HFF-Myc (cell line): ENCODE data around the gene SLC1A7.

ENCODE experiments used
- DNase-seq: peaks from one replicate; pipeline ENCODE4 v3.0.0-alpha.2; 2011; ENCODE audit warnings: low read depth; ENCODE audit errors: extremely low read depth
- H3K4me3 ChIP-seq: replicated peaks from 2 replicates; pipeline ENCODE4 v1.5.1; 2011; ENCODE audit warnings: low read depth, mild to moderate bottlenecking, control low read depth, low read length
- CTCF ChIP-seq: IDR thresholded peaks from 2 replicates; pipeline ENCODE4 v1.5.1; 2012; ENCODE audit warnings: mild to moderate bottlenecking, low read depth, low read length, control low read depth; ENCODE audit errors: missing control alignments

The SLC1A7 gene

GRCh38 chr1:53135735-53136114 lies 6.7 kb downstream of the SLC1A7 start:
- H3K4me3 ChIP-seq, result no peak overlapping the region
- no peak for TF ChIP-seq CTCF
- no peak for DNase-seq

GRCh38 chr1:53134961-53135734 lies 7.3 kb downstream of the SLC1A7 start:
- no peak for DNase-seq
- no peak overlapping the region for H3K4me3 ChIP-seq
- no peak for TF ChIP-seq CTCF

DNA sequence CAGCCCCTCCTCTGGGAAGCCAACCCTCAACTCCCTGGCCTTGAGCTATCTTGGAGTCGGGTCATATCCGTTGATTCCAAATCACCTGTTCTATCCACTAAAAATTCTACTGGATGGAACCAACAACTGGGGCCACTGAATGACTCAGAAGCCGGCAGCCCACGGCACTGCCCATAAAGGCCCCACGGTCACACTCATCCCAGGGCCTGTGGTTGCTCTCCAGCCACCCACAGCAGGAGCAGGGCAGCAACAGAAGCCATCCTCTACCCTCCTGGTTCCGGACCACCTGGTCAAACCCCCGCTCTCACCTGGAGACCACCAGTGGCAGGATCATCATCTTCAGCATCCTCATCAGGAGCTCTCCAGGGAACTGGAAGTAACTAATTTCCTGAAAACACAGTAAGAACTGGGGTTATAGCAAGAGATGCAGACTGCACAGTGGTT lies 8.4 kb downstream of the SLC1A7 start:
- no peak overlapping the region for H3K4me3 ChIP-seq
- TF ChIP-seq CTCF, result no peak
- no peak for DNase-seq

DNA sequence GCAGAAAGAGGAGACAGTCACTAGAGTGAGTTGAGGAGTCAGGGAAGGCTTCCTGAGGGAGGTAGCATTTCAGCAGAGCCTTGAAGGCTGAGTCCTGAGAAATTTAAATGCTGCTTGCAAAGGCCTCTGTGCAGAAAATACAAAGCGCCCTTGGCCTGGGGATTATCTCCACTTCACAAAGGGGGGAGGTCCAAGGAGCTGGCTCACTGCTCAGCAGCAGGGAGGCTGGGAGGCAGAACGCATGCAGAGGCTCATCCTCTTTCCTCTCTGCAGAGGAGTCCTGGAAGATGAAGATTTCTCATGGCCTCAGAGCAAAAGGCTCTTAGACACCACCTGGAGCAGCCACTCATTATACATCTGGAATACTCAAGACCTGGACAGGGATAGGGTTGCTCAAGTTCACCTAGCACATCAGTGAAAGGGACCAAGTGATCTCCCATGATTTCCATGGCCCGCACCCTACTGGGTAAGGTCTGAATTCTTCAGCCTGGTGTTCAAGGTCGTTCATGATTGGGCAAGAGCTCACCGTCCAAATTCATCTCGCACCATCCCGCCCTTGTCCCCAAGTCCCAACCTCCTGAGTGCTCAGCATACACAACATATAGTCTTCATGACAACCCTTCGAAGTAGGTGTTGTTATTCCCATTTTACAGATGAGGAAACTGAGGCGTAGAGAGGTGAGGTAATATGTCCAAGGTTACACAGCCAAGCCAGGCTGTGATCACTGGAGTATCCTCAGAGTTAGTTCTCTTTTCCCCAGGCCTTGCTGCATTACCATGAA lies 9.0 kb downstream of the SLC1A7 start:
- no peak for TF ChIP-seq CTCF
- DNase-seq, result no peak

GRCh38 chr1:53132176-53132575 lies 10.3 kb downstream of the SLC1A7 start:
- no peak for DNase-seq
- H3K4me3 ChIP-seq, result no peak overlapping the region
- no peak for TF ChIP-seq CTCF

More for the DNA sequence above, 9.0 kb downstream of the SLC1A7 start:
- no peak overlapping the region for H3K4me3 ChIP-seq

DNA sequence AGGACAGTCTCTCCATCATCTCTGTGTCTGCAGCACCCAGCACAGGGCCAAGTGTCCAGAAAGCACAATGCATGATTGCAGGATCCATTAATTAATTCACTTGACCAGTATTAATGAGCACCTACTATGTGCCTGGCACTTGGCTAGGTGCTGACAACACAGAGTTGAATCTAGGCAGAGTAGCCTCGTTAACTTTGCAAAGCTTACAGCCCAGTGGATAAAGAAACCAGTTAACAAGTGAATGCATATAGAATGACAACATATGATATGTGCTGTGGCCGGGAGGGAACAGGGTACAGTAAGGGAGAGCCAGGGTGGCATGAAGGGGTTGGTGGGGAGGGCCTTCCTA lies 10.9 kb downstream of the SLC1A7 start:
- DNase-seq, result no peak
- H3K4me3 ChIP-seq, result no peak overlapping the region
- TF ChIP-seq CTCF, result no peak
